Endothelial cell of umbilical vein (primary cell): ENCODE results near the gene SMOC1.

Source experiments
- EZH2 ChIP-seq: IDR thresholded peaks from 2 replicates; pipeline ENCODE4 v1.6.1; 2012; ENCODE audit warnings: borderline replicate concordance, low read depth, mild to moderate bottlenecking, moderate library complexity, low read length, inconsistent platforms; ENCODE audit not compliant: severe bottlenecking
- FOS ChIP-seq: IDR thresholded peaks from 2 replicates; pipeline ENCODE4 v1.6.1; 2011; ENCODE audit warnings: mild to moderate bottlenecking, low read length, moderate library complexity, borderline replicate concordance; ENCODE audit not compliant: insufficient read depth
- GATA2 ChIP-seq: IDR thresholded peaks from 2 replicates; pipeline ENCODE4 v1.7.0; 2011; ENCODE audit warnings: low read depth, mild to moderate bottlenecking, moderate library complexity, mixed read lengths, low read length; ENCODE audit not compliant: insufficient read length, insufficient read depth
- JUN ChIP-seq: IDR thresholded peaks from 2 replicates; pipeline ENCODE4 v1.6.1; 2011; ENCODE audit warnings: borderline replicate concordance, low read depth; ENCODE audit not compliant: insufficient read length, insufficient read depth
- MYC ChIP-seq: IDR thresholded peaks from one replicate; pipeline ENCODE4 v1.6.1; 2011; ENCODE audit warnings: mild to moderate bottlenecking, low read depth, low read length
- POLR2A ChIP-seq: IDR thresholded peaks from 2 replicates; pipeline ENCODE4 v1.6.1; 2012; ENCODE audit warnings: low read depth, mild to moderate bottlenecking, control low read depth, low read length
- POLR2AphosphoS5 ChIP-seq: IDR thresholded peaks from 2 replicates; pipeline ENCODE4 v1.6.1; 2012; ENCODE audit warnings: low read depth, mild to moderate bottlenecking, control low read depth, low read length, moderate library complexity; ENCODE audit not compliant: insufficient read depth
- TF ChIP-seq, protein P1 (sequence below), 2 donors: IDR thresholded peaks; 1 replicate in 1 of 2; 2 replicates in 1 of 2; pipeline ENCODE4 v1.5.1; 2011; ENCODE audit warnings: low read length in 2 of 2, mild to moderate bottlenecking in 2 of 2, moderate library complexity in 2 of 2, control low read depth in 1 of 2, inconsistent platforms in 1 of 2, low read depth in 1 of 2; ENCODE audit not compliant: insufficient read depth in 1 of 2; ENCODE audit errors: extremely low read depth in 1 of 2
- TF ChIP-seq, protein P2 (sequence below): IDR thresholded peaks from 2 replicates; pipeline ENCODE4 v1.6.1; 2011; ENCODE audit not compliant: insufficient read depth, insufficient read length

DNA sequence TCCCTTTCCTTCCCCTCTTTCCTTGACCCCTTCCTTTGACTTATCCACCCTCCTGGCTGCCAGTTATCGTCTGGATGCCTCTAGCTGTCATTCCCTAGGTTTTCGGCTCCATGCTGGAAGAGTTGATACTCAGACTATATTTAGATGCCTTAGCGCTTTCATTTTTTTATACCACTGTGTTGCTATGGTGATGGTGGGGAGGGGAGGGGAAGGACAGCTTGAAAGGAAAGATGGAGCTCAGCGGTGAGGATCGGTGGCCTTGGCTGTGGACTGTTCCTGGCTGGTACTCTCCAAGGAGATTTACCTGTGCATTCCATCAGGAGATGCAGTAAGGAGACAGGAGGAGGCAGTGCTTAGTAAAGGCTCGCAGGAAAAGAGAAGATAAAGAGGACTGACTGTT lies 200.9 kb downstream of the SMOC1 start:
- TF ChIP-seq POLR2AphosphoS5 (no peak), POLR2A (no peak), EZH2 (no peak), GATA2 (no peak), MYC (no peak), JUN (no peak), FOS (no peak)
- TF ChIP-seq, protein P1, sequence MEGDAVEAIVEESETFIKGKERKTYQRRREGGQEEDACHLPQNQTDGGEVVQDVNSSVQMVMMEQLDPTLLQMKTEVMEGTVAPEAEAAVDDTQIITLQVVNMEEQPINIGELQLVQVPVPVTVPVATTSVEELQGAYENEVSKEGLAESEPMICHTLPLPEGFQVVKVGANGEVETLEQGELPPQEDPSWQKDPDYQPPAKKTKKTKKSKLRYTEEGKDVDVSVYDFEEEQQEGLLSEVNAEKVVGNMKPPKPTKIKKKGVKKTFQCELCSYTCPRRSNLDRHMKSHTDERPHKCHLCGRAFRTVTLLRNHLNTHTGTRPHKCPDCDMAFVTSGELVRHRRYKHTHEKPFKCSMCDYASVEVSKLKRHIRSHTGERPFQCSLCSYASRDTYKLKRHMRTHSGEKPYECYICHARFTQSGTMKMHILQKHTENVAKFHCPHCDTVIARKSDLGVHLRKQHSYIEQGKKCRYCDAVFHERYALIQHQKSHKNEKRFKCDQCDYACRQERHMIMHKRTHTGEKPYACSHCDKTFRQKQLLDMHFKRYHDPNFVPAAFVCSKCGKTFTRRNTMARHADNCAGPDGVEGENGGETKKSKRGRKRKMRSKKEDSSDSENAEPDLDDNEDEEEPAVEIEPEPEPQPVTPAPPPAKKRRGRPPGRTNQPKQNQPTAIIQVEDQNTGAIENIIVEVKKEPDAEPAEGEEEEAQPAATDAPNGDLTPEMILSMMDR (IDR thresholded peaks at IDR 0.05; ENCODE audit: extremely low read depth in 1 of 2, insufficient read depth in 1 of 2, low read depth in 1 of 2, low read length in 2 of 2): no peak
- TF ChIP-seq, protein P2, sequence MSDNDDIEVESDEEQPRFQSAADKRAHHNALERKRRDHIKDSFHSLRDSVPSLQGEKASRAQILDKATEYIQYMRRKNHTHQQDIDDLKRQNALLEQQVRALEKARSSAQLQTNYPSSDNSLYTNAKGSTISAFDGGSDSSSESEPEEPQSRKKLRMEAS: no peak
